Ovary (tissue), 3 donors: ENCODE results near the gene WDR75.

ENCODE experiments used
- CTCF ChIP-seq, 3 donors: fragments of 450-650 bp in 2 of 3; fragments of 200-600 bp in 1 of 3; IDR thresholded peaks; one replicate each; pipeline versions ENCODE4 v1.5.1 to v1.8.0; 2016 to 2022; ENCODE audit warnings: antibody characterized with exemption in 3 of 3, mild to moderate bottlenecking in 1 of 3
- POLR2A ChIP-seq: fragments of 450-650 bp; IDR thresholded peaks from one replicate; pipeline ENCODE4 v1.6.1; 2017; ENCODE audit warnings: antibody characterized with exemption, mild to moderate bottlenecking, moderate library complexity
- donor health status: DM: no; HTN: no; CAD: no.

GRCh38 chr2:189411860-189412259, 29.4 kb upstream of the WDR75 start:
- TF ChIP-seq CTCF (IDR thresholded peaks at IDR 0.05) (no peak), POLR2A (no peak)
